OCI-LY7 (cell line): ENCODE results near the gene KDM2B. TPM values are rescaled to one million over a fixed set of nuclear protein-coding genes. Genes with fewer than 3 reads are reported as not detected.
A peak's percentile ranks its signal among the peaks of the same experiment; 100 is the strongest.

Experiments used
- BruUV-seq: library from RNA; stranded (reverse); fragments of 400-500 nt; replicated peaks from 2 replicates; lab custom pipeline; 2021; lab: Mats Ljungman, UMichigan
- CTCF ChIA-PET: fragments of 300-600 bp; sonication (Branson Sonifier 250); formaldehyde crosslinking; loops from one replicate; lab custom pipeline; 2022; ENCODE audit warnings: antibody characterized with exemption; ENCODE audit not compliant: unreplicated experiment; lab: Charles Lee
- POLR2A ChIA-PET: fragments of 300-600 bp; sonication (Branson Sonifier 250); formaldehyde crosslinking; loops from one replicate; lab custom pipeline; 2022; ENCODE audit warnings: antibody characterized with exemption; lab: Charles Lee
- DNase-seq: peaks from one replicate; pipeline ENCODE4 v3.0.0-alpha.2; 2015; ENCODE audit warnings: low spot score
- H2AFZ ChIP-seq: fragments of 200-600 bp; sonication (generic), shearing (Covaris generic); 2 replicates; pipeline ENCODE4 v1.6.1; 2014; ENCODE audit warnings: mild to moderate bottlenecking, antibody characterized with exemption, low read length, moderate library complexity
- H3K27ac ChIP-seq: fragments of 200-600 bp; sonication (generic); 2 replicates; pipeline ENCODE4 v1.5.1; 2014; ENCODE audit warnings: mixed run types, low read depth, mild to moderate bottlenecking, moderate library complexity, low read length, inconsistent platforms; ENCODE audit not compliant: poor library complexity, severe bottlenecking
- H3K36me3 ChIP-seq: fragments of 200-600 bp; sonication (generic); 2 replicates; pipeline ENCODE4 v1.6.1; 2014; ENCODE audit warnings: mild to moderate bottlenecking, antibody characterized with exemption, low read length, moderate library complexity, mixed read lengths; ENCODE audit not compliant: insufficient read depth
- H3K4me1 ChIP-seq: fragments of 200-600 bp; sonication (generic); 2 replicates; pipeline ENCODE4 v1.5.1; 2014; ENCODE audit warnings: mild to moderate bottlenecking, low read length; ENCODE audit not compliant: insufficient read depth, poor library complexity, severe bottlenecking
- H3K4me2 ChIP-seq: fragments of 200-600 bp; sonication (generic); 2 replicates; pipeline ENCODE4 v1.6.1; 2014; ENCODE audit warnings: mild to moderate bottlenecking, low read length
- H3K4me3 ChIP-seq: fragments of 200-600 bp; sonication (generic); 2 replicates; pipeline ENCODE4 v1.5.1; 2014; ENCODE audit warnings: mild to moderate bottlenecking, low read depth, low read length; ENCODE audit not compliant: poor library complexity, severe bottlenecking
- H3K79me2 ChIP-seq: fragments of 200-600 bp; sonication (generic); 2 replicates; pipeline ENCODE4 v1.6.1; 2016; ENCODE audit warnings: low read depth, mild to moderate bottlenecking, low read length, moderate library complexity, mixed read lengths; ENCODE audit not compliant: insufficient read depth
- H3K9me2 ChIP-seq: fragments of 200-600 bp; sonication (generic); 2 replicates; pipeline ENCODE4 v1.6.1; 2016; ENCODE audit warnings: mild to moderate bottlenecking, low read length, mixed read lengths; ENCODE audit not compliant: insufficient read depth
- H3K9me3 ChIP-seq: fragments of 200-600 bp; sonication (generic); 2 replicates; pipeline ENCODE4 v1.6.1; 2014; ENCODE audit warnings: mild to moderate bottlenecking, mixed run types, low read length, mixed read lengths
- H4K20me1 ChIP-seq: fragments of 200-600 bp; sonication (generic); 2 replicates; pipeline ENCODE4 v1.6.1; 2014; ENCODE audit warnings: mild to moderate bottlenecking, antibody characterized with exemption, low read length, moderate library complexity, mixed read lengths; ENCODE audit not compliant: insufficient read depth
- EZH2phosphoT487 ChIP-seq: fragments of 200-600 bp; sonication (generic); IDR thresholded peaks from 2 replicates; pipeline ENCODE4 v1.6.1; 2018; ENCODE audit warnings: low read depth, borderline replicate concordance, mild to moderate bottlenecking, mixed run types, antibody characterized with exemption, low read length, moderate library complexity, mixed read lengths
- intact Hi-C: fragments of 100-400 bp; cut with micrococcal nuclease; formaldehyde crosslinking; loops from one replicate; pipeline ENCODE4 v1.10.0; 2022; ENCODE audit not compliant: unreplicated experiment
- total RNA-seq, 2 experiments: library from RNA; depleted of rRNA in 1 of 2; stranded (reverse); fragments of >200 nt in 1 of 2; shearing (Covaris generic) in 1 of 2; gene quantifications; 2 replicates each; pipeline ENCODE4 v1.2.3, GENCODE V29; 2014 to 2022
- TF ChIP-seq, protein P1 (sequence below): fragments of 200-600 bp; sonication (generic); conservative IDR thresholded peaks from 2 replicates; pipeline ENCODE4 v1.5.1; 2014; ENCODE audit warnings: mild to moderate bottlenecking, antibody characterized with exemption, low read length, moderate library complexity, mixed read lengths

Gene KDM2B
- total RNA-seq, 2 experiments from 2014 or later: 78.5 to 88.0 TPM

DNA sequence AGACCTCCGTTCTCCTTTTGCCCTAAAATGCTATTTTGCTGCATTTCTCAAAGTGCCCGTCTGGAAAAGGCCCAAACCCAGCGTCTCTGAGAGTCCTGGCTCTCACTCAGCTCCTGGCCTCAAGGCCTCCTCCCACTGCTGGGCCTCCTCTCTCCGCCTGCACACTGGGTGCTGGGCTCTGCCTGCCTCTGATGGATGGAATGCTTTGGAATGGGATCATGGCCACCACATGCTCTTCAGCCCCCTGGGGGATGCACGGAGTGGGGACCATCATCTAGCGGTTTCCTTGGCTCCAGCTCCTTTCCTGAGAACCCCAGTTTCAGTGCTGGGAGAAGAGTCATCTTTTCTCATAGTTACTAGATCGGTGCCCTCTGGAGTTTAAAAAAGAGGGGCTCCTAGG, 65.2 kb downstream of the KDM2B start:
- Histone ChIP-seq H3K4me2 (no peak overlapping the region), H3K27ac (no peak overlapping the region), H3K4me1 (peaks cover 18% of the 10 kb centered on the region), H3K9me2 (no peaks in the 10 kb centered on the region), H2AFZ (no peak overlapping the region), H3K79me2 (no peaks in the 10 kb centered on the region), H4K20me1 (no peaks in the 10 kb centered on the region), H3K4me3 (no peak overlapping the region), H3K9me3 (no peaks in the 10 kb centered on the region), H3K36me3 (peaks cover 61% of the 10 kb centered on the region)
- no peak for TF ChIP-seq EZH2phosphoT487
- TF ChIP-seq, protein P1, sequence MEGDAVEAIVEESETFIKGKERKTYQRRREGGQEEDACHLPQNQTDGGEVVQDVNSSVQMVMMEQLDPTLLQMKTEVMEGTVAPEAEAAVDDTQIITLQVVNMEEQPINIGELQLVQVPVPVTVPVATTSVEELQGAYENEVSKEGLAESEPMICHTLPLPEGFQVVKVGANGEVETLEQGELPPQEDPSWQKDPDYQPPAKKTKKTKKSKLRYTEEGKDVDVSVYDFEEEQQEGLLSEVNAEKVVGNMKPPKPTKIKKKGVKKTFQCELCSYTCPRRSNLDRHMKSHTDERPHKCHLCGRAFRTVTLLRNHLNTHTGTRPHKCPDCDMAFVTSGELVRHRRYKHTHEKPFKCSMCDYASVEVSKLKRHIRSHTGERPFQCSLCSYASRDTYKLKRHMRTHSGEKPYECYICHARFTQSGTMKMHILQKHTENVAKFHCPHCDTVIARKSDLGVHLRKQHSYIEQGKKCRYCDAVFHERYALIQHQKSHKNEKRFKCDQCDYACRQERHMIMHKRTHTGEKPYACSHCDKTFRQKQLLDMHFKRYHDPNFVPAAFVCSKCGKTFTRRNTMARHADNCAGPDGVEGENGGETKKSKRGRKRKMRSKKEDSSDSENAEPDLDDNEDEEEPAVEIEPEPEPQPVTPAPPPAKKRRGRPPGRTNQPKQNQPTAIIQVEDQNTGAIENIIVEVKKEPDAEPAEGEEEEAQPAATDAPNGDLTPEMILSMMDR: no peak
- CTCF ChIA-PET: no interaction called here
- POLR2A ChIA-PET: interaction anchor here (0.6 kb wide), 1 partner anchor 35 kb away, joined by 7 read pairs; no protein-coding TSS in a partner anchor
- no peak for DNase-seq
- intact Hi-C loops: no loop called here
- no TSS peak for BruUV-seq

DNA sequence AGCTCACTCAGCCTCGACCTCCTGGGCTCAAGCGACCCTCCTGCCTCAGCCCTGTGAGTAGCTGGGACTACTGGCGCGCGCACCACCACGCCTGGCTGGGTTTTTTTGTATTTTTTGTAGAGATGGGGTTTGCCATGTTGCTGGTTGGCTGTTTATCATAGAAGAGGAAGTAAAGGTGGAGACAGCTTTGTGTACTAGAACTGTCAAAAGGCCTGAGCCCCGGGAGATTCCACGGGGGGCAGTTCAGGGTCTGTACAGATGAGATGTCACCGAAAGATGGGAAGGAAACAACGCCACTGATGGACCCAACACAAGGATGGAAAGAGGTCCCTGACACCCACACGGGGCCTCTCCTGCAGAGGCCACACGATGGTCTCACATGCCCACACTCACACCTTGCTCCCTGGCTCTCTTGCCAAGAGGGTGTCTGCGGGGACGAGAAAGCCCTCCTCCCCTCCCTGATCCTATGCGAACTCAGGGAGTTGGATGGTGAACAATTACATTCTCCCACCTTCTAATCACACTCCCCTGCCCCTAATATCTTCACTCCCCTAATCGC, 66.6 kb downstream of the KDM2B start:
- BruUV-seq: no TSS peak
- H3K9me3 ChIP-seq: no peaks in the 10 kb centered on the region
- no peaks in the 10 kb centered on the region for H3K79me2 ChIP-seq
- intact Hi-C loops: no loop called here
- no peak for TF ChIP-seq EZH2phosphoT487
- TF ChIP-seq, protein P1: no peak
- peaks cover 14% of the 10 kb centered on the region for H3K4me1 ChIP-seq
- CTCF ChIA-PET: interaction anchor here (0.5 to 0.7 kb wide), 2 partner anchors 9 to 24 kb away, joined by 3 read pairs; no protein-coding TSS in a partner anchor
- peak overlapping the region; percentile 54 for H3K4me3 ChIP-seq
- peaks cover 58% of the 10 kb centered on the region for H3K36me3 ChIP-seq
- peak; percentile 70 for DNase-seq
- H3K4me2 ChIP-seq: peak overlapping the region; percentile 80
- H4K20me1 ChIP-seq: no peaks in the 10 kb centered on the region
- H2AFZ ChIP-seq: peak overlapping the region; percentile 56; the same call in 1 of the 2 replicates
- POLR2A ChIA-PET: interaction anchor here (0.6 to 1.2 kb wide), 5 partner anchors 13 to 193 kb away, joined by 3 to 5 read pairs (median 3); no protein-coding TSS in a partner anchor
- peak overlapping the region; percentile 89 for H3K27ac ChIP-seq
- no peaks in the 10 kb centered on the region for H3K9me2 ChIP-seq
